ENCODE measurements around the gene EFEMP2.

GRCh38 chr11:65912845-65913244, 40.2 kb upstream of the EFEMP2 start:
- no peak for TF ChIP-seq CTCF (optimal IDR thresholded peaks at IDR 0.05 in 1 of 3, IDR thresholded peaks at IDR 0.05 in 1 of 3, conservative IDR thresholded peaks at IDR 0.05 in 1 of 3; ENCODE audit: extremely low read depth in 1 of 3, insufficient read depth in 2 of 3, low read length in 3 of 3)
- TF ChIP-seq EZH2 (IDR thresholded peaks at IDR 0.05; ENCODE audit: low read length) = no peak

Data from keratinocyte (primary cell).